Measurements from ENCODE around the gene ACTN1. TPM values are rescaled to one million over a fixed set of nuclear protein-coding genes. Genes with fewer than 3 reads are reported as not detected.

ACTN1 gene
- total RNA-seq, 1 donor from 2014 or later = 130 TPM

- H3K4me3 Mint-ChIP-seq (ENCODE audit: unreplicated experiment) = no peak overlapping the region
Measured at GRCh38 chr14:68981539-68981976, 2.5 kb upstream of the ACTN1 start.

GRCh38 chr14:68981139-68981538 is 2.0 kb upstream of the ACTN1 start:
- Mint-ChIP-seq H3K36me3 (ENCODE audit: low read depth, unreplicated experiment) (peaks cover 7% of the 10 kb centered on the region), H3K27me3 (ENCODE audit: unreplicated experiment) (peaks cover 23% of the 10 kb centered on the region), H3K4me3 (ENCODE audit: unreplicated experiment) (no peak overlapping the region), H3K9me3 (ENCODE audit: unreplicated experiment) (no peaks in the 10 kb centered on the region), H3K27ac (ENCODE audit: unreplicated experiment) (peak overlapping the region; percentile 70), H3K4me1 (ENCODE audit: unreplicated experiment) (peaks cover 26% of the 10 kb centered on the region)
- no peak for TF ChIP-seq CTCF (IDR thresholded peaks at IDR 0.05; ENCODE audit: unreplicated experiment)
- no peak for DNase-seq (ENCODE audit: low spot score)

More at GRCh38 chr14:68981539-68981976, 2.5 kb upstream of the ACTN1 start:
- Mint-ChIP-seq H3K4me1 (ENCODE audit: unreplicated experiment) (peaks cover 22% of the 10 kb centered on the region), H3K27ac (ENCODE audit: unreplicated experiment) (peak overlapping the region; percentile 70), H3K36me3 (ENCODE audit: low read depth, unreplicated experiment) (peaks cover 4% of the 10 kb centered on the region), H3K9me3 (ENCODE audit: unreplicated experiment) (no peaks in the 10 kb centered on the region), H3K27me3 (ENCODE audit: unreplicated experiment) (peaks cover 23% of the 10 kb centered on the region)
- no peak for DNase-seq (ENCODE audit: low spot score)
- no peak for TF ChIP-seq CTCF (IDR thresholded peaks at IDR 0.05; ENCODE audit: unreplicated experiment)

GRCh38 chr14:68979722-68980451 is 785 bp upstream of the ACTN1 start:
- H3K36me3 Mint-ChIP-seq (ENCODE audit: low read depth, unreplicated experiment) = peaks cover 9% of the 10 kb centered on the region
- H3K27me3 Mint-ChIP-seq (ENCODE audit: unreplicated experiment) = peaks cover 26% of the 10 kb centered on the region
- TF ChIP-seq CTCF (IDR thresholded peaks at IDR 0.05; ENCODE audit: unreplicated experiment) = no peak
- H3K9me3 Mint-ChIP-seq (ENCODE audit: unreplicated experiment) = no peaks in the 10 kb centered on the region
- DNase-seq (ENCODE audit: low spot score) = peak; percentile 38
- peak overlapping the region; percentile 91 for H3K27ac Mint-ChIP-seq (ENCODE audit: unreplicated experiment)
- H3K4me1 Mint-ChIP-seq (ENCODE audit: unreplicated experiment) = peaks cover 37% of the 10 kb centered on the region
- peak overlapping the region; percentile 91 for H3K4me3 Mint-ChIP-seq (ENCODE audit: unreplicated experiment)

- H3K27ac Mint-ChIP-seq (ENCODE audit: unreplicated experiment) = peak overlapping the region; percentile 94
- peak overlapping the region; percentile 93 for H3K4me3 Mint-ChIP-seq (ENCODE audit: unreplicated experiment)
- peaks cover 26% of the 10 kb centered on the region for H3K27me3 Mint-ChIP-seq (ENCODE audit: unreplicated experiment)
- H3K4me1 Mint-ChIP-seq (ENCODE audit: unreplicated experiment) = peaks cover 38% of the 10 kb centered on the region
- no peak for TF ChIP-seq CTCF (IDR thresholded peaks at IDR 0.05; ENCODE audit: unreplicated experiment)
- peaks cover 12% of the 10 kb centered on the region for H3K36me3 Mint-ChIP-seq (ENCODE audit: low read depth, unreplicated experiment)
- DNase-seq (ENCODE audit: low spot score) = peak; percentile 71
- H3K9me3 Mint-ChIP-seq (ENCODE audit: unreplicated experiment) = no peaks in the 10 kb centered on the region
Measured at GRCh38 chr14:68978172-68978911, 760 bp downstream of the ACTN1 start.
